GM19193 (cell line): ENCODE results near the gene SCARF2.

Experiments
- POLR2A ChIP-seq: IDR thresholded peaks from 4 replicates; pipeline ENCODE4 v1.6.1; 2011; ENCODE audit not compliant: insufficient read depth, insufficient read length; ENCODE audit errors: extremely low read depth

The SCARF2 gene

DNA sequence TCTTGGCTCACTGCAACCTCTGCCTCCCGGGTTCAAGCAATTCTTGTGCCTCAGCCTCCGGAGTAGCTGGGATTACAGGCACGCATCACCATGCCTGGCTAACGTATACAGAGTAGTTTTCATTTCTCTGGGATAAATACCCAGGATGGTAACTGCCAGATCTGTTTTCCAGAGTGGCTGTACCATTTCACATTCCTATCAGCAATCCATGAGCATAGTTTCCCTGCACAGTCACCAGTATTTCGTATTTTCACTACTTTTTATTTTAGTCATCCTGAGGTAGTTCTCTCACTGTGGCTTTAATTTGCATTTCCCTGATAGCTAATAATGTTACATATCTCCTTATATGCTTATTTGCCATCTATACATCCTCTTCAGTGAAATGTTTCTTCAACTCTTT lies 11.0 kb upstream of the SCARF2 start:
- no peak for TF ChIP-seq POLR2A

DNA sequence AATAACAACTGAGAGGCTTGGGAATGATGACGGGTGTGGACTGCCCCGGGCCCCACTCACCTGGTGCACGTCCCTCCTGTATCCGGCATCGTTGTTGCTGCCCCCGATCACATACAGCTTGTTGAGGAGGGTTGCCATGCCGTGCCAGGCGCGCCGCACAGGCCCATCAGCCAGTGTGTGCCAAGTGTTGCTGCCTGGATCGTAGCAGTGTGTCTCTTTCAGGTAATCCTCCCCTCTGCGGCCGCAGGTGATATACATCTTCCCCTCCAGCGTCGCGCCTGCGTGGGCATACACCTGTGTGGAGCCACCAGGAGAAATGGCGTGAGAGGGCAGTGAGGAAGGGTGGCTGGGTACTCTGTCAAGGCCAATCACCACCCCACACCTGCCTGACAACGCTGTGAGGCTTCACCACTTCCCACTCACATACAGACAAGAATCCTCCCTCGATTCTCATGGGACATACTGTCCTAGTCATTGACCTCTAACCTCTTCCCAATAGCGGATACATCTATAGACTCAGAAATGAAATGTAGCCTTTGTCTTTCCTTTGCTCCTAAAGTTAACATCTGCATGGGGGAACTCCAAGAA lies 8.9 kb upstream of the SCARF2 start:
- TF ChIP-seq POLR2A: no peak

DNA sequence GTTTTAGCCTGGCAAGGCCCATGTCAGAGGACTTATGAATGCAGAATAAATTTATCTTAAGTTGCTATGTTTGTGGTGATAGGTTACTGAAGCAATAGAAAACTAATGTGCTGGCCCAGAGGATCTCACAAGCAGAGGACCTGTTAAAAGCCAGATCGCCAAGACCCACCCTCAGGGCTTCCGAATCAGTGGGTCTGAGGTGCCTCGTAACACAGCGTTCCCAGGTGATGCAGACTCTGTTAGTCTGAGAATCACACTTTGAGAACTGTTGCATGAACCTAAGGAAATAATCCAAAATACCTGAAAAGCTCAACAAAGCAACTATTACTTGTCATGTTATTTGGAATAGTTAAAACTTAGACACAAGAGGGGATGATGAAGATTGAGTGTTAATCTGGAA lies 6.7 kb upstream of the SCARF2 start:
- TF ChIP-seq POLR2A: no peak

DNA sequence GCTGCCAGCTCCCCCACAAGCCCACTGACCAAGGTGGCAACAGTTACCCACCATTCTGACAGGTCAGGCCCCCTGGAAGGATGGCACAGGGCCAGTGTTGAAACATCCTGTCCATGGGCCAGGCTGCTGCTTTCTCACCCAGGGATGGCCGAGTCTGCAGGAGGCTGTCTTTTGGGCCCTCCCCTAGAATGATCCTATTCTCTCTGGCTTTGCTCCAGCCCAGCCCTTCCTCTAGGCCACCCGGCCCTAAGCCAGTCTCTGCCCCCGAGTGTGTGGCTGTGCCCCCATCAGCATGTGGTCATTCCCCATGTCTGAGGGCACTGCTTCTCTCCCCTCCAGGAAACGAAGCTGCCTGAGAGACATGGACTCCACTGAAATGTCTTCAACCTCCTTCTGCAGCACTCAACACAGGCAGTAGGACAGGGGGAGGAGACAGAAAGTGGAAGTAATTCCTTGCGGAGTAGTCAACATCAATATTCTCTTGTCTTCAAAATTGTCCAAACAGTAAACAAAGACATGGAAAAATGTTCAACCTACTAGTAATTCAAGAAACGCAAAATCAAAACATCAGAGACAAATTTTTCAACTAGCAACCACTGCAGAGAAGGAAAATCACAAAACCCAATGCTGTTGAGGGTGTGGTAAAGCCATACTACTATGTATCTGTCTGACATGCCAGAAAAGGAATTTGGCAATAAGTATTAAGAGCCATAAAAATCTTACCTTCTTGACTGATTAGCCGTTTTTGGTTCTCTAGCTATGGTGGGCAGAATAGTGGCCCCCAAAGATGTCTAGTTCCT lies 5.1 kb upstream of the SCARF2 start:
- TF ChIP-seq POLR2A: no peak

DNA sequence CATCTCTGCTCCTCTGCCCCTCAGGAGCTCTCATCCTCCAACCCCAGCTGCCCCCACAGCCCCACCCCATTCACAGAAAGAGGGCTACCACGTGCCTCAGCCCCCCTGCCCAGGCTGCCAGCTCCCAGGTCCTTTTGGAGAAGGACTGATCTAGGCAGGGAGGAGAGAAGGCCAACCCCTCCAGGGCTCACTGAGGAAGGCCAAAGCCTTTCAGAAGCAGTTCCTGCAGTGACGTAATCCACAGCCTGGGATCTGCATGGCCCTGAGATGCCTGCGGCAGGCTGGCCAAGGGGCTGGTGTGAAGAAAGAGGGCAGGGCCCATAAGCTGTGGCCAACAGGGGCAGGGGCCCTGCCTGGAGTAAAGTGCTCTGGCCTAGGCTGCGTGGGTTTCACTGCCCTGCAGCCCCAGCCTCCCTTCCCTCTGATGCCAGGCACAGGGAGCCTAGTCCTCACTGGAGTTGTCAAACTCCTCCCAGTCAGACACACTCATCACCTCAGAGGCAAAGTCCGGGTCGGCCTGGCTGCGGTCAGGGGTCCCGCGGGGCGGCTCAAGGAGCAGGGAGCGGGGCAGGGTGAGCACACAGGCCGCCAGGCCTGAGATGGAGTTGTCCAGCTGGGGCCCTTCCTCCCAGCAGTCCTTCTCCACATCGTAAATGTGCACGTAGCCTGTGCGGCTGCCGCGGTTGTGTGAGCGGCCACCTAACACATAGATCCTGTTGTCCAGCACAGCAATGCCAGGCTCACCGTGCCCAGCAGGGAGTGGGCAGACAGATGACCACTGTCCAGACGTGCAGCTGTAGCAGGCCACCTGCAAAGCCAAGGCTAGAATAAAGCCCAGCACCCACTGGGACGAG lies 4.2 kb upstream of the SCARF2 start:
- no peak for TF ChIP-seq POLR2A

DNA sequence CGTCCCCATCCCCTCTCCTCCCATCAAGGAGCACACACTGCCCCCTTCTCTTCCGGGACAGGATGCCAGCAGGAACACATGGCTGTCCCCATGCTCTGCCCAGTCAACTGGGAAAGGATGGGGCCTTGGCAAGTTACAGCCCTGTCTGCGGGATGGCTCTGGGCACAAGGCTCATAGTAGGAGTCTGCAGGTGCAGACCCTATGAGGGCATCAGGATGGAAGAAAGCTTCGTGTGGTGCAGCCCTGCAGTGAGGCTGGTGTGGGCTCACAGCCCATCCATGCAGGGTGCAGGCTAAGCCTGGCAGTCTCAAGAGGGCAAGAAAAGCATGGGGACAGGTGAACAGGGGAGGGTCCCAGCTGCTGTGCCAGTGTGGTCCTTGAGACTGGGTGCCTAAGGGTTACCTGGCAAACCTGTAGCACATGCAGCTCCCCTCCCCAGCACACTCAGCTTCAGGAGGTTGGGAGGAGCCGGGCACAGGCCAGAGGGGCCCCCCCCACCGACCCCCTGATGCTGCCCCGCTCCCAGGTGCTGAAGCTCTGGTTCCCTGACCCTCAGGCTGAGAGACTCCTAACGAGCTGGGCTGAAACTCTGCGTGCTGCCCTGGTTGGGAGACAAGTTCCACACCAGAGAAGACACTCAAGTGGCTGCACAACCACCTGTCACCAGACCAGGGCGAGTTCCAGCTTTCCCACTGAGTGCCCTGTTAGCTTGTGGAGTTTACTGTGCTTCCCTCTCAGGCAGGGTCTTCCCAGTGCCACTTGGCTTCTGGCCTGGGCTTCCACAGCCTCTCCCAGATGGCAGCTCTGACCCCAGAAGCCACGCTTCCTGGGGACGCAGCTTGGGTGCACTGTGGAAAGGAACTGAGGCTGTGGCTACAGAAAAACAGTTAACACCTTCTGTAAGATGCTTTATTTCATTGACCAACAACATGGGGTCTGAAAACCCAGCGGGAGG lies 3.3 kb upstream of the SCARF2 start:
- TF ChIP-seq POLR2A: no peak

DNA sequence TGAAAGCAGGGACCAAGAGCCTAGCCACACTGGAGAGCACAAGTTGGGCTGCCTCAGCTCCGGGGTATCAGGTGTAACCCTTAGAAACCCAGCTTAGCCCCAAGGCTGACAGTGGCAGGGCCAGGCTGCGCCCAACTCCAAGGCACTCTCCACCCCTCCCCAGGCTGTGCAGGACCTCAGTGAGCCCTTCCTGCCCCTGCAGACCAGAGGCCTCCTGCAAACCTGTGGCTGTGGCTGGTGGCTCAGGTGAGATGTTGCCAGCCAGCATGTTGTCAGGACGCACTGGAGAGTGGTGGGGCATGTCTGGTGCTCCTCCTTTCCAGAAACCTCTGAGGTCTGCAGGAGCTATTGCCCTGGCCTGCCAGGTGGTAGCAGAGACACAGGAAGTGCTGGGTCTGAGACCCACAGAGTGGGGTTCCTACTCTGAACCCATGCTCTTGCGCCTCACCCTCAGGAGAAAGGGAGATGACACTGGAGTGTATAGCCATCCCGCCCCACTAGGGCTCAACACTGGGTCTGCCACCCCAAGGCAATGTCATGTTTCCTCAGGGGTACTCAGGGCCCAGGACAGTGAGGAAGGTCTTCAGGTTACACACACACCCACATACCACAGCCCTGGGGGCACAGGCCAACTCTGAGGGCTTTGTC lies 2.4 kb upstream of the SCARF2 start:
- TF ChIP-seq POLR2A: no peak

DNA sequence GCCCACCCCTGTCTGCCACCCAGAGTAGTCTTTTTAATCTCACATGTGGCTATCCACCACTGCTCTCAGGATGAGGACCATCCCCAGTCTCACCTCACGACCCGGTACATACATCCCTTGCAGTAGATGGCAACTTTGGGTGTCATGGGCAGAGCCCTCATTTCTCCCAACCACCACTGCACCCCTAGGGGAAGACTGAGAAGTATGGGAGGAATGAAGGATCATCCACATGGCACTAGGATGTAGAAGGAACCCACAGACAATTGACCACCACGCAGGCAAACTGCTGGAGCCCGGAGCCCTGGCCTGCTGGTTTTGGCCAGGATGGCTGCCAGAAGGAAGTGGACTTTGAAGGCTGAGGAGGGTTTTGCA lies 1.9 kb upstream of the SCARF2 start:
- TF ChIP-seq POLR2A: no peak

DNA sequence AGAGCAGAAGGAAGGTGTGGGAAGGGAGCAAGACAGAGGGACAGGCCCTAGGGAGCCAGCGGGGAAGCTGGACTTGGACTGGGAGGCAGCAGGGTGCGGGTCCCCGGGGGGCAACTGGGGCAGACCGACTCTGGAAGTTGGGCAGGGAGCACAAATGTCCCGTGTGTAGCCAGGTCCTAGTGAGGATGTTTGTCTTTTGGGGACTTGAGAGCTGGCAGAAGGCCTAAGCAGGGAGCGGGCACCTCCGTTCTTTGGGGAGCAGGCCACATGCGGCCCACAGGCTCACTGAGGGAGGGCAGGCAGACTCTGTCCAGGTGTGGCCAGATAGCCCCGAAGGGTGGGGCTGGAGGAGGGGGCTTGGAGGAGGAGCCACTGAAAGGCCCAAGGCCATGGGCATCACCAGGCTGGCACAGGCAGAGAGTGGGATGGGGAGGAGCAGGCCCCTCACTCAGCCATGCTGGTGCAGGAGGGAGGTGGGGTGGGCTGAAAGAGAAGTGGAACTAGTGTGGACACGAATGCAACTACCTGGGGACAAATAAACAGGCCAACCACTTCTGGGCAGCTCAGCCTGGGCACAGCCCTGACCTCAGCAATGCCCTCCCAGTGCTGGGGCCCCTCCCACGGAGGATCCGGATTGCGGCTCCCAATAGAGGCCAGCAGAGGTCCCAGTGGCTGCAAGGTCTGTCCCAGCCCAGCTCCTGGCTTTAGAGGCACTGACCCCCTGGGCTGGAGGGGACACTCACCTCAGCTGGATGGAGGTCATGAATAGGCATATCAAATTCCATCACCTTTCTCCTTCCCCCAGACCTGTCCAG lies 1.3 kb upstream of the SCARF2 start:
- TF ChIP-seq POLR2A: no peak

DNA sequence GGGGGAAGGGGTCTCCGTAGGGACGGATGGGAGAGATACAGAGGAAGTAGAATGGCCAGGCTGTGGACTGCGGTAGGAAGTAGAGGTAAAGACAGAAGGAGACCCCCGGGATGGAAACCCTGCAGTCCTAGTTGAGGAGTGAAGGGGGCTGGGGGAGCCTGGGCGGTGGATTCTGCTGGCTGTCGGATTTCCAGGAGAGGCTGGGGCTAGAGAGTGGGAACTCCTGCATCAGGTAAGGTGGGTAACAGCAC lies 727 bp upstream of the SCARF2 start:
- no peak for TF ChIP-seq POLR2A

DNA sequence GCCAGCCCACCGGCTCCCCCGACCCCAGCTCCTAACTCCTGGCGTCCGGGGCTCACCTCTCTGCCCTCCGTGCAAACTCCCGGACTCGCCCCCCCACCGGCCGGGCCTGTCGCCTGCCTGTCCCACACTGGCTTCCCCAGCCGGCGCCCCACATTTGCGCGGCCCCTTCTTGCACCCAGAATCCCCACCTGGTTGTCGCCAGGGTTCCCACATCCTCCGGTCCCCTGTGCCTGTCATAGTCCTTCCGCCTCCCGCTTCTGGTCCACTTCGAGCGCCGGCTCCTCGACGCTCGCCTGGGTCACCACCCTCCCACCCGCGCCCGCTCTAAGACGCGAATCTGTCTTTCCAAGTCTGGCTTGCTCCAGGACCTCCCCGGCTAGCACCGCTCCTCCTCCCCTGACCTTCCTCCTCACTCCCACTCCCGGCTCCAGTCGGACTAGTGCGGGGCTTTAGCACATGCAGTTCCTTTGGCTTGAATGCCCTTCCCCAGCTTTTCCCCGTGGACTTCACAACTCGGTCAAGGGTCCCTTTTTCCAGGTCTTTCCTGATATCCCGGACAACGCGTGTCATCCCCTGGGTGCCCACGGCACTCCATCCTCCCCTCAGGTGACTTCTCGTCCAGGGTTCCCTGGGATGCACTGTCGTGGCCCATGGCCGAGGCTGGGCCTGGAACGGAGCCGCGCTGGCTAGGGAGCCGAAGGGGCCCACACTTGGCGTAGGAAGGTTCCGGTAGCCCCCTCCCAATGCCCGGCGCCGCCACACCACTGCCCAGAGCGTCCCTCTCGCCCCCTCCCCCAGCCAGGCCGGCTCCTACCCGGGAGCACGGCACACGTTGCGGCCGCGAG lies 635 bp downstream of the SCARF2 start:
- no peak for TF ChIP-seq POLR2A

DNA sequence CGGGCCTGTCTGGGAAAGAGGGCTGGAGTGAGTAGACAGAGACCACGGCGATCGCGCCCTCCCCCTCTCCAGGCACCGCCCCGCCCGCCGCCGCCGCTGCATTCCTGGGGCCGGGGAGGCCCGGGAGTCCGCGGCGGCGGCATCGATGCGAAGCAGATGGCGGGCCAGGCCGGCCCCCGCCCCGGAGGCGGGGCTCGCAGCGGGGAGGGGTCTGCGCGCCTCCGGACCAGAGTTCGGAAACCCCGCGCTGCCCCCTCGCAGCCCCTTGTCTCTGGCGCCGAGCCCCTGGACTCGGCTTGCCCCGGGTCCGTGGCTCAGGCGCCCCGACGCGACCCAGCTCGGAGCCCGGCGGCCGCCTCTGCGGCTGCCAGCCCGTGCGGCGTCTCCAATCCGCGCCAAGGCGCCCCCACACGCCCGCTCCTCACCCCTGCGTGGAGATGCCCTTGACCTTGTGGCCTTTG lies 1.3 kb downstream of the SCARF2 start:
- no peak for TF ChIP-seq POLR2A

DNA sequence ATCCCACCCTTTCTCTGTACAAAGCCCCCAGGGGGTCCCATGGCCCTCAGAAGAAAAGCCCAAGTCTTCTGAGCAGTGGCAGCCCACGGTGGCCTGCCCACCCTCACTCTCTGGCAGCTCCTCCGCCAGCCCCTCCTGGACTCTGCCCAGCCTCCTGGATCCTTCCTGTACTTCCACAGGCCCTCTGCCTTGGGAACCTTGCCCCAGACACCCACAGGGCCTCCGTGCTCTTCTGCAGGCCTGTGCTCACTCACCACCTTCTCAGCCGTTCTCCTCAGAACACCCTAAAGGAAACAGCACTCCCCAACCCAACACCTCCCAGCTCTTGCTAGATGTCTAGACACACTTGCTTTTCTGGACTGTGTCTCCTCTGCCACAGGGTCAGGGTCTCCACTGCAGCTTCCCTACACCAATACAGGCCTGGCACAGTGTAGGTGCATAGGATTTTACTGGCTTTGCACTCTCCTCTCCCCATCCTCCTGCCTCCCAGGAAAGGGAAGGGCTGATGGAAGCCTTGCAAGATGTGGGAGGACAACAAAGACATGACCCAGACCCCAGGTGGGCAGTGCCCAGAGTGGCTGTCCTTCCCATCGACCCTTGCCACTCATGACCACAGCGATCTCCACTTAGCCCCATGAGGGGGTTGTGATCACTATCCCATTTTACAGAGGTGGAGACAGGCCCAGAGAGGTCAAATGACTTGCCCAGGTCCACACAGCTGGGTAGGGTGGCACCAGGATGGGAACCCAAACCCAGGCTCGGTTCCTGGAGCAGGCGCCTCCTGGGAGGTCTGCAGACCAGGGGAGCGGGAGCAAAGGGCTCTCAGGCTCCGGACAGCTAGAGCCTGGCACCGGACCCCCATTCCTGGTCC lies 2.0 kb downstream of the SCARF2 start:
- TF ChIP-seq POLR2A: no peak
